Colon (tissue), 2 donors: ENCODE results near the gene NGFR.

Experiments
- FAIRE-seq: peaks from 2 replicates; lab custom pipeline; 2012; peaks lifted over from hg19 to GRCh38; lab: Jason Lieb, UNC
- donor health status: control.
- donor health status: control.

The NGFR gene

DNA sequence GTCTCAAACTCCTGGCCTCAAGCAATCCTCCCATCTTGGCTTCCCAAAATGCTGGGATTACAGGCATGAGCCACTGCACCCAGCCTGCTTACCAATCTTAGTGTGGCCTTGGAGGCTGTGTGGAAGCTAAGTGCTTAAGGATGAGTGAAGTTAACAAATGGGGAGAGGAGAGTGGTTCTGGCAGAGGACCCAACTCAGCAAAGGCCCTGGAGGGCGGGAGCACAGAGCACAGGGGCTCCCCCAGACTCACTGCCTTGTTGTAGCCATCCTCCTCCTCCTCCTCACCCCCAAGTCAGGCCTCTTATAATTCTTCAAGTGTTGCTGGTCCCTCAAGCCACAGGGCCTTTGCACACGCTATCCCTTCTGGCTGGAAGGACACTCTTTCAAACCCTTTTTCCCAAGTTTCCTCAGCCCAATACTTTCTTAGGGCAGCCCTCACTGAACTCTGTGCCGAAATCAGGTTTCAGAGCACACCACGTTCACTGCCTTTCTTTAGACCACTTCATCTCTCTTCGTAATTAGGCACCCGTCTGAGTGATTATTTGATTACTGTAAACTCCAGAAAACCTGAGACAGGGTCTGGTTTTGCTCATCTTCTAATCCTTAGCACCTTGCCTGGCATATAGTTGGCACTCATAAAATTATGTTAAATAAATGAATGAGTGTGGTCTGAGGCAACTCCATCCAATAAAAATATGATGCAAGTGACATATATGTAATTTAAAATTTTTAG lies 23.4 kb downstream of the NGFR start:
- no peak for FAIRE-seq

DNA sequence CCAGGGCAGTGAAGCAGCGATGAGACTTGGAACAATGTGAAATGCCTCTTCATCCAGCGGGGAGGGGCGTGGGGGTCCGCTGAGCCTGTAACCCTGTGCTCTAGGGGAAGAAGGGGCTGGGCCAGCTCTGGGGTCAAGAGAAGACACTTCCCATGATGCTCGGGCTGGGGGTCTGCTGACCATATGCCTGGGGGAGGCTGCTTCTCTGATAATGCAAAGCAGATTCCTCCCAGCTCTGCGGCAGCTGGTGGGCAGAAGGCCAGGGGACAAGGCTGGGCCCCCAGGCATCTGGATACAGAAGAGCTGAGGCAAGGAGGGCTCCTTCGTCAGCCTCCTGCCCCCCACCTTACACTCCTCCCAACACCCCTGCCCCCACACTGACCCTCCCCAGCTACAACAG lies 24.7 kb downstream of the NGFR start:
- FAIRE-seq: no peak

DNA sequence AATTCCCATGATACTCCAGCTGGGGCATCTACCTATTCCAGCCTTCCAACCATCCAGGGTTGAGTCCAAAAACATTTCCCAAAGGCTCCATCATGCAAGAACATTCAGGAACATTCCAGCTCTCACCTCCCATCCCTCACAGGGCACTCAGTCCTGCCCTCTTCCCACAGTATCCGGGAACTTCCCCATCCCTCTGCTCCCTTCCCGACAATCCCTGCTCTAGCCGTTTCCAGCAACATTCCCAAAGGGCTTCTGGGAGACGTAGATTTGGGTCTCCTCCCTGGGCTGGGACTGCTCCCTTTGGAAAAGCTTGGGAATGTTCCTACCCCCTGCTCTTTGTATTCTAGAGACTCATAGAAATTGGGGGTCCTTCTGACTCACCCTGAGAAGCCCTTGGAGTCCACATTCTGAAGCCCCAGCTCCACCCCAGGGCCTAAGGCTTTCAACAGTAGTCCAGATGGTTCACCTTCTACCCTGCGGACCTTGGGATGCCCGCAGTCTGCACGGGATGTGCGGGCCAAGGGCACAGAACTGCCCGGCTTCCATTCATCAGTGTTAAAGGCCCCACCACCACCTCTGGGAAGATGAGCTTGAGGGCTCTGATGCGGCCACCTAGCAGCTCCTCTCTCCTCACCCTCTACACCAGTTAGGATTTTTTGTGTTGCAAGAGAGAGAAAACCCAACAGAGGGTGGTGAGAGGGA lies 25.4 kb downstream of the NGFR start:
- FAIRE-seq: no peak

DNA sequence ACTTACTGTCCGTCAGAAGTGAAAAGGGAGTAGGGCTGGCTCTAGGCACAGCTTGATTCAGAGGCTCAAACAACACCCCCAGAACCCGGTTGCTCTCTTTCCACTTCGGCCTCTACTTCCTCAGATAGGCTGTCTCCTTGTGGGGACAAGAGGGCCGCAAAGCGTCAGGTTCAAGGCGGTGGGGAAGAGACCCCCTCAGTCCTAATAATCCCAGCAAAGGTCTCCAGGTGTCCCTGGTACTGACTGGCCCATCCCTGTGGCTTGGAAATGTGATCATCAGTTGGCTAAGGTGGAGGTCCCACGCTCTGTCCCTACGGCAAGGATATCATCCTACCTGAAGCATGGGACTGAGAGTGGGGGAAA lies 26.0 kb downstream of the NGFR start:
- FAIRE-seq: no peak

DNA sequence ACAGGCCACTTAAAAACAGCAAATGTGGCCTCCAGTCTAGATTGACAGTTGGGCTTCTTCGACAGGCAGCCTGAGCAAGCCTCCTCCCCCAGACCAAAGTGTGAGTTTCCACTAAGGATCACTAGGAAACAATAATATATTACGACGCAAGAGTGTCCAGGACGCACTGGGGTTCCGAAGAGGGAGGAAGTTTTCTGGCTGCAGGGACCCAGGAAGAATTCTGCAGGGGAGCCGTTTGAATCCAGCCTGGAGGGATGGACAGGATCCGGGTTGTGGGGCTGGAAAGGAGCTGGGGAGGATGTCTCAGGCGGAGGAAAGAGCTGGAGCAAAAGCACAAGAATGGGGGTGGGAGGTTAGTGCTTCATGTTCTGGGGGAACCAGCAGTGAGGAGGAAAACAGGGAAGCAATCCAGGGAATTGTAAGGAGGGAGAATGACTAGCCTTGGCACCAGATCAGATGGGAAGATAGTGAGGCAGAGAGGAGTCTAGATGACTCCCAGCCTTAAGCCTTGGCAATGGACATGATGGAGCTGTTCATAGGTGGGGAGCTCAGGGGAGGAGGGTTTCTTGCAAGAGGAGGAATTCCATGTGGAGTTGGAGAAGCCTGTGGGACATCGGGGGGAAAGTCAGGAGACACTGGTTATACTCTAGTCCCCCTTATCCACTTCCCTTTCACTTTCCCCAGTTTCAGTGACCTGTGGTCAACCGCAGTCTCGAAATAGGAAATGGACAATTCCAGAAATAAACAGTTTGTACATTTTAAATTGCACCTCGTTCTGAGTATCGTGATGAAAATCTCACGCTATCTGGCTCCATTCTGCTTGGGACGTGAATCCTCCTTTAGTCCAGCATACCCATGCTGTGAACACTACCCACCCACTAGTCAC lies 26.6 kb downstream of the NGFR start:
- FAIRE-seq: no peak

DNA sequence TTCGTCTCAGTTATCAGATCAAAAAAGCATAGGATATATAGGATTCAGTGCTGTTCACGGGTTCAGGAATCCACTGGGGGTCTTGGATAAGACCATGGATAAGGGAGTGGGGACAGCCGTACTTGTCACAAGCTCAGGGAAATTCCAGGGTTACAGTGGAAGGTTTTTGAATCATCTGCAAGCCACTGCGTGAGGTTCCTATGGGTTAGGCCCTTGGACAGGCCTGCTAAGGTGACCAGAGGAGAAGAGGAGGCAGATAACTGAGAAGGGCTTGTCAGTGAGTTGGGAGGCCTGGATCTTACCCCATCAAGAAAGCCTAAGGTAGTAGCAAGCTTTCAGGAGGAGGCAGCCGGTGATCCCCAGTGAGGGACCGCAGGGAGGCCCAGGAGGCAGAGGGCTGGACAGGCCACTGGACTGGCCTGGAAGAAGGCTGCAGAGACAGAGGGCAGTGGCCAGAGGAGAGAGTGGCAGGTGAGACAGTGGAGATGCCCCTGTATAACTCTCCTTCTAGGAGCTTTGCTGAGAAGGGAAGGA lies 27.3 kb downstream of the NGFR start:
- FAIRE-seq: no peak

DNA sequence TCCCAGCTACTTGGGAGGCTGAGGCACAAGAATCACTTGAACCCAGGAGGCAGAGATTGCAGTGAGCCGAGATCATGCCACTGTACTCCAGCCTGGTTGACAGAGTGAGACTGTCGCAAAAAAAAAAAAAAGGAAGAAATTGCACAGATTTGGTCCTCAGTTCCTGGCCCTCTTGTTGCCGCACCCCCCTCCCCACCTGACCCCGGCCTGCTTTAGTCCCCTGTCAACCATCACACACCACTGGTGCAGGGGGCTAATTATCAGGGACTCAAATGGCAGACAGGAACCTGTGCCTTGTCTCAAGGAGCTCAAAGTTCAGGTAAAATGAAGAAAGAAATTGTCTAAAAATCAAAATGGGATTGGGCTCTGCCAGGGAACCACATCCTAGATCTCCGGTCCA lies 28.1 kb downstream of the NGFR start:
- FAIRE-seq: no peak

DNA sequence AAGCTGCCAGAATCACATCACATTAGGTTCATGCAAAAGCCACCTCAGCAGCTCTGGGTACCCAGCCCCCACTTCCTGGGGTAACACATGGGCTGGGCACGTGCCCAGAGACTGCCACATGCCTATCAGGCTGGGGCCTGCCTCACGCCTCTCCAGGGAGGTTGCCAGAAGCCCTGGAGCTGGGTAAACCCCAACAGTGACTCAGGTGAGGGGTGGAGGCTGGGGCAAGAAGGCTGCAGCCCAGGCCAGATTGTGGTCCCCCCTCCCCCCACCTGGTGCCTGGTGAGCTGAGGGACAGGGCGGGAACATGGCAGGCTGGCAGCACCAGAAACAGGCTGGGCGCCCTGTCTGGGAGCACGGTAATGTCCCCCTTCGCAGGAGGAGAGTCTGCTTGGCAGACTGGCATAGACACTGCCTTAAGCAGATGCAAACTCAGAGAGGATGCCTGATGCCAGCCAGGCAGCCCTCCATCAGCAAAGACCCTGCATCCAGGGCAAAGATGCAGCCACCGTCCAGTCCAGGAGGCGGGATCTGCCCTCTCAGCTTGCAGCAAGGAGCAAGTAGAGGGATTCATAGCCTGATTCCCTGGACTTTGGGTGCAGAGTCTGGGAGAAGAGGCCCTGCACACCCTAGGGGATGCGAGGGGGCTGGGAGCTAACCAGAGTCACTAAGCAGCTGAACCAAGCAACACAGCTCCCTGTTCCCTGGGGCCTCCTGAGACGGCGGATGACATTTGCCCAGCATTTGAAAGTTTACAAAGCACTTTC lies 28.8 kb downstream of the NGFR start:
- no peak for FAIRE-seq

DNA sequence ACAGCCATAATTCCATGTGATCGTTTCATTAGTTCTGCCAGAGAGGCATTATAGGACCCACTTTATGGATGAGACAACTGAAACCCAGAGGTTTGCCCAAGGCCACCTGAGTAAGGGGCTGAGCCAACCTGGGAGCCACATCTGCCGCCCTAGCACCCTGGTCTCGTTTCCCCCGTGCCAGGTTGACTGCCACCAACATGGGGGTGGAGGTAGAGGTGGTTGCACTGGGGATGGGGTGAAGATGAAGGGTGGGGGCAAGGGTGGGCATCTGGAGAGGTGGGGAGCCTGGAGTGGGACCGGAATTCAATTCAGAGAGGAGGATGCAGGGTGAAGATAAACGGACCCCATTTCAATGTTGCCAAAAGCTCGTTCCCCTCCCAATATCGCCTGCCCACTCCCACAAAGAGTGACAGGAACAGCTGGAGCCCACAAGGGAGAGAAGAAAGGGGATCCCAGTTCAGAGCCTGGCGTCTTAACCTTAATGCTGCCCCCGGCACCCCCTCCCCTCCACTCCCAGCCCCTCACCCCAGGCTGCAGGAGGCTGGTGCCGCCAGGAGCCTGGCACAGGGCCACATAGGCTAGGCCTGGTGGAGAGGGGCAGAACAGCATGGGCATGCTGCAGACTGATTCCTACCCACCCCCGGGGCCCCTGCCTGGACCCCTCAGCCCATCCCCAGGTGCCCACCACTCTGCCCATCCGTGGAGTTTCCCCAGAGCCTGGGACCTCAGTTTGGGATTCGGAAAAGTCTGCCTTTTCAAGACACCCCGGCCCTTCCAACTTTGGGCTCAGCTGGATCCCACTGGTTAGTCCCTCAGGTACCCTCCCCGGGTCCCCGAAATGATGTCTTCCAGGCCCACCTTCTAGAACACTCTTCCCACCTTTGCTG lies 29.6 kb downstream of the NGFR start:
- no peak for FAIRE-seq

DNA sequence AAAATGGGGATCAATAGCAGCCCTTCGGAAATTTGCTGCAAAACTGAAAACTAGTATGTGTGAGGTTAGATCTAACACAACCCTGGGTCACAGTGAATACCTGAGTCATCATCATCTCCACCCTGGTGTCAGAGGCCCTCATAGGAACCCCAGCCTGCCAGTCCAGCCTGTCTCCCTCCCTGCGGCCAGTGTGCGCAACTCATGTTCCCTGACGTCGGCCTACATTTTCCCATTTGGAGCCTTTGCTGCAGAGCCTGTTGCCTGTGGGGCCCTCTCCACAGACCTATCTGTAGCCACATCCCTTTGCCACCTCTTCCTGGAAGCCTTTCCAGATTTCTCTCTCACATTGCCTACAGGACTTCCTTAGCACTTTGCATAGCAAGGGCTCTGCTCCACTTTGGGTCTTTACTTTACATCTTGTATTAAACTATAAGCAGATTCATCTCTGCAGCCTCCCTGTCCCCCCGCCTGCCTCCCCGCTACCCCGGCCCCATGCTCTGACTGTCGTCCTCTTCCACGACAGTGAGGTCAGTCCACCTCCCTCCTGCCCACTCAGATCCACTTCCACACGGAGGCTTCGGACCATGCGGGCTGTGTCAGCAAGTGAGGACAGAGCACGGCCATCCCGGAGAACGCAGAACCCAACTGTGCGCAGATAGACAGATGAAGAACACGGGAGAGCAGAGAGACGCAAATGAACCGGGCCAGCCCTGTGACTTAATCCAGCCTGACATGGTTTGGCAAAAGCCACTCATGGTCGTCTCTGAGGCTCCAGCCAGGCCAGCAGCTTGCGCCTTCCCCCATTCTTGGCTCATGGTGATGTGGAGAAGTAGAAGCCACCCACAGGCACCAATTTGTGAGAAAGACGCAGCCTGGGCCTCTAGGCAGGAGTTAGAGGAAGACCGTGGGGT lies 31.0 kb downstream of the NGFR start:
- no peak for FAIRE-seq

DNA sequence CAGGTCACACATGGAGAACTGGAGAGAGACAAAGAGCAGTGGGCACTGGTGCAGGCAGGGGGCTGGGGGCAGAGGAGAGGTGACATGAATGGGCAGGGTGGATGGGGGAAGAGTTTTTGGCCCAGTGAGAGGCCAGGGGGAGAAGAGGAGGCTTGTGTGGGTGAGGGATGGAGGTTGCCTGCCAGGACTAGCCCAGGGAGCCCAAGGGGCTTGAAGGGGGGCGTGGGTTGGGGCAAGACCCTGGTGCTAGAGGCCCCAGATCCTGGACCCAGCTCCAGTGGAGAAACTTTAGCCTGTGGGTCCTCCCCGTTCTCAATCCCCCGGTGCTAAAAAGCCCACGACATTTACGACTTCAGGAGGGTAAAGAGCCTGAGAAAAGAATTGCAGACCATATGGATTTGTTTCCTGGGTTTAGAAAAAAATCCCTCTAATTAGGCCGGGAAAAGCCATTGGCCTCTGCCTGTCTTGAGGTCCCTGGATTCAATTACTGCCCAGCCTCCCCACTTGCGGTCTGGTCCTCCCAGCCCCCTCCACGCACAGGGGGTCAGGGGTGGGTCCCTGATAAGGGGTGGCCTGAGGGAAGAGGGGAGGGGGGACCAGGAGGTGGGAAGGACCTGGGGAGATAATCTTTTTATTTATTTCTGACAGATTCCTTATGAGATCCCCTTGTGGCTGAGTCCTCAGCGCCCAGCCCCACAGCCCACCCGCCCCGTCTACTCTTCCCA lies 33.0 kb downstream of the NGFR start:
- FAIRE-seq: no peak

DNA sequence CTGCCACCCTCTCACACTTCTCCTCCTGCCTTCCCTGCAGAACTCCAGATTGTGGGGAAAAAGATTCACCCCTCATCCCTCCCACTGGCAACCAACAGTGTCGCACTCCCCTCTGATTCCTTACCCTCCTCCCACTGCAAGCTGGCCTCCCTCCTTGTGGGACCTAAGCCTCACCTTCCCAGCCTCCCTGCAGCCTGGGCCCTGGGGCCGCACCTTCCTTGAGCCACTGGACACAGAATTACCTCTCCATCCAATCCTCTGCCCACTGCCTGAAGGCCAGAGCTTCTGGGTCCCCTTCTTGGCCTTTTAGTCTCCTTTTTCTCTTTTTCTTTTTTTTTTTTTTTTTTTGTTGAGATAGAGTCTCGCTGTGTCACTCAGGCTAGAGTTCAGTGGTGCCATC lies 33.9 kb downstream of the NGFR start:
- FAIRE-seq: no peak

DNA sequence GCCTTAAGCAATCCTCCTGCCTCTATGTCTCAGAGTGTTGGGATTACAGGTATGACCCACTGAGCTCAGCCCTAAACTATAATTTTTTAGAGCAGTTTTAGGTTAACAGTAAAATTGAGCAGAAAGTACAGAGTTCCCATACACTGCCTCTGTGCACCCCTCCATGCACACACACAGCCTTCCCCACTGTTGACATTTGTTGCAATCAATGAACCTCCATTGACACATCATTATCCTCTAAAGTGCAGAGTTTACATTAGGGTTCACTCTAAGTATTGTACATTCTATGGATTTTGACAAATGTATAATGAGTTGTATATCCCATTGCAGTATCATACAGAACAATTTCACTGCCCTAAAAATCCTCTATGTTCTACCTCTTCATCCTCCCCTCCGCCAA lies 35.0 kb downstream of the NGFR start:
- no peak for FAIRE-seq

DNA sequence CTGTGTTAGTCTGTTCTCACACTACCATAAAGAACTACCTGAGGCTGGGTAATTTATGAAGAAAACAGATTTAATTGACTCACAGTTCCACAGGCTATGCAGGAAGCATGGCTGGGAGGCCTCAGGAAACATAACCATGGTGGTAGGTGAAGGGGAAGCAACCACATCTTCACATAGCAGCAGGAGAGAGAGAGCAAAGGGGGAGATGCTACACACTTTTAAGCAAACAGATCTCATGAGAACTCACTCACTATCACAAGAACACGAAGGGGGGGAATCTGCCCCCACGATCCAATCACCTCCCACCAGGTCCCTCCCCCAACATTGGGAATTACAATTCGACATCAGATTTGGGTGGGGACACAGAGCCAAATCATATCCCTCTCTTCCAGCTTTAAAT lies 48.8 kb downstream of the NGFR start:
- no peak for FAIRE-seq

DNA sequence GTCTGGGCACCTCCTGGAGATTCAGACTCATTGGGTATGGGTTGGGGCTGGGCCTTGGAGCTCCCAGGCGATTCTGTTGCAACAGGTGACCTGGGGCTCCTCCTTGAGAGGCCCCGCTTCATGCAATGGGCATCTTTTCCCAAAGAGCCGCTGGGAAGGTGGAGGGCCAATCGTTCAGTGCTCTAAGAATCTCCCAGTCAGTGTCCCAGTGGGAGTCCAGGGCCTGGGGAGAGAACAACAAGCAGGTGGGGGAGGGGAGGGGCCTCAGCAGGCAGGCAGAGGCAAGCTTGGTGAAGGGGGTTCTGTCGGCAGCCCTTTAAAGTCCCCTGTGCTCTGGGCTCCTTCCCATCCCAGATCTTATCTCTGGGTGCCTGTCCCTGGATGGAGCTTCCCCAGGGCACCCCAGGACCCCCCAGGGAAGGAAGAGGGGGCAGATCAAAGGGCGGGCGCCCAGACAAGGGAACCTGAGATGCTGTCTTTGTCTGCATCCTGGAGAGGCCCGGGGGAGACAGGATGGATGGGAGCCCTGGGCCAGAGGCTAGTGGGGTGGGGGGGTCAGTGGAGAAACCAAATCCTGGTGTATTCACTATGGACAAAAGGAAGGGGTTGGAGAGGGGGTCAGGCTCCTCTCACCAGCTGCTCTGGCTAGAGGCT lies 50.0 kb downstream of the NGFR start:
- FAIRE-seq: no peak

DNA sequence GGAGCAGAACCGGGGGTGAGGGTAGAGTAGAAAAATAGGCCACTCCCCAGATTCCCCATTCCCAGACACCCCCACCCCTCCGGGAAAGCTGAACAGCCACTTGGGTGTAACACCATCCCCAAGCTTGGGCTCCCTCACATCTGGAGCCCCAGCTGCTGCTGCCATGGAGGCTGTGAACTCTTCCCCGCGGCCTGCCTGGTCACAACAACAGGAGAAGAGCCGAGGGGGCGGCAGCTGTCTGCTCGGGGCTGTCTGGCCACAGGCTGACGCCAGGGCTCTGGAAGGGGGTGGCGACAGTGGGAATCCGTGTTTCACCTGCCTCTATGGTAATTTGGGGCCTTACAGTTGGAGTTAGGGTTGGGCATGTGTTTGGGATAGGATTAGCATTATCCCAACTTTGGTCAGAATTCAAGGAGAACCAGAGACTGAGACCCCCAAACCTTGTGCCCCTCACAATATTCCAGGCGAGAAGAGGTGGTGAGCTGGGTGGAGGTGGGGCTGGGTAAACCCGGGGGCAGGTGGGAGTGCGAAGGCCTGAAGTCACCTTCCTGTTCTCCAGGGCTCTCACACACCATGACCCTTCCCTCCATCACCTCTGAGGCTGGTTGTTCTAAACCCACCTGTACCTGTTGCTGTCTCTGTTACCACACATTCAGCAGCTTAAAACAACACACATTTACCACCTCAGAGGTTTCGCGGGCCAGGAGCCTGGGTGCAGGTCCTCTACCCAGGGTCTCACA lies 50.9 kb downstream of the NGFR start:
- FAIRE-seq: no peak

DNA sequence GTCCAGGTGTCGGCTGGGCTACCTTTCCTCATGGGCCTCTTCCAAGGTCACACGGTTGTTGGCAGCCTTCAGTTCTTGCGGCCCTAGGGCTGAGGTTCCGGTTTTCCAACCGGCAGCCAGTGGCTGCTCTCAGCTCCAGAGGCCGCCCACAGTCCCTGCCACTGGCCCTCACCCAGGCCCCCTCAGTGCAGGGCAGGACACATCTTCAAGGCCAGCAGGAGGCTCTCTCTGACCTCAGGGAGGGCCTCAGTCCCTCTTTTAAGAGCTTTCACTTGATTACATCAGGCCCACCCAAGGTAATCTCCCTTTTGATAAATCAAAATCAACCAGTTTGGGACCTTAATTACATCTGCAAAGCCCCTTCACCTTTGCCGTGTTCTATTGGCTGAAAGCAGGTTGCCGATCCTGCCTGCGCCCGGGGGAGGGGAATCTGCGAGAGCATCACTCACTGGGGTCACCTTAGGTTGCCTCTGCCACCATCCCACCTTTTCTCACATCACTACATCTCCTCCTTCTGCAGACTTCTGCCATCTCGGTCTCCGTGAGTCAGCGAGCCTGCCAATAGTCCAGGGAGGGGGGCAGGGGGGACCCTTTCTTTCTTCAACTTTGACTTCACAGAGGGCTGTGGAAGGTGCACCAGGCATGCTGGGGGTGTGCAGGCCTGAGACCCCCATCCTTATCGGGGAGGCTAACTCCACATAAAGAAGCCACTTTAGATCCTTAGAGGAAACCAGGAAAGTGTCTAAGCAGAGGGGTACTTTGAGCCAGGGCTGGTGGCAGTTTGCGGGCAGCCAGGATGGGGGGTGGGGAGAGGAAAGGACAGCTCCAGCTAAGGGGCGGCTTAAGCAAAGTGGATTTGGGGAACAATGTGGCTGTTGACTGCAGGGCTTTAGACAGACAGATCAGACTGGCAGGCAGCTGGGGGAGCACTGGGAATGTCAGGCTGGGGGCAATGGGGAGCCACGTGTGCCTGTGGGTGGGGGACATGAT lies 51.7 kb downstream of the NGFR start:
- no peak for FAIRE-seq
